NCI-H187 treated with DMSO at 0.1 percent for 48 hours (cell line): ENCODE data around the gene DQX1.
"Not testable (repeated sequence)": the region's sequence is repeated elsewhere in the genome, so short reads cannot be mapped to it uniquely, and the experiment has no call there.

ENCODE experiments used
- DNase-seq: peaks from one replicate; lab custom pipeline; 2025; lab: John Stamatoyannopoulos, UW

DQX1 gene

GRCh38 chr2:74525717-74526648 lies at the start of gene DQX1:
Gene DQX1, minus strand, starts transcription at chr2:74526231. Its CDS starts 502 bp downstream, at chr2:74525729.
- DNase-seq, result no peak

- DNase-seq, result no peak
These were observed 49.3 kb upstream of the DQX1 start for GRCh38 chr2:74575320-74575719.

- no peak for DNase-seq
These were observed 47.9 kb upstream of the DQX1 start for GRCh38 chr2:74573747-74574562.

- DNase-seq, result no peak
These were observed 46.3 kb upstream of the DQX1 start for GRCh38 chr2:74572178-74572925.

- no peak for DNase-seq
These were observed 45.0 kb upstream of the DQX1 start for GRCh38 chr2:74571058-74571457.

- DNase-seq, result no peak
These were observed 43.7 kb upstream of the DQX1 start for GRCh38 chr2:74569686-74570085.

- DNase-seq, result no peak
These were observed 41.9 kb upstream of the DQX1 start for GRCh38 chr2:74567881-74568280.

- DNase-seq, result no peak
These were observed 40.7 kb upstream of the DQX1 start for GRCh38 chr2:74566754-74567085.

- DNase-seq, result no peak
These were observed 40.2 kb upstream of the DQX1 start for GRCh38 chr2:74566076-74566753.

GRCh38 chr2:74564222-74564621 lies 38.2 kb upstream of the DQX1 start:
- DNase-seq, result no peak

- DNase-seq, result no peak
These were observed 36.2 kb upstream of the DQX1 start for GRCh38 chr2:74562126-74562775.

- DNase-seq, result not testable (repeated sequence)
These were observed 35.0 kb upstream of the DQX1 start for GRCh38 chr2:74561022-74561421.

GRCh38 chr2:74560591-74560990 lies 34.6 kb upstream of the DQX1 start:
- DNase-seq, result no peak

- no peak for DNase-seq
These were observed 33.9 kb upstream of the DQX1 start for GRCh38 chr2:74559912-74560311.

GRCh38 chr2:74558284-74559230 lies 32.5 kb upstream of the DQX1 start:
- DNase-seq, result no peak

- DNase-seq, result no peak
These were observed 30.9 kb upstream of the DQX1 start for GRCh38 chr2:74556831-74557370.

GRCh38 chr2:74556159-74556558 lies 30.1 kb upstream of the DQX1 start:
- DNase-seq, result no peak

- DNase-seq, result no peak
These were observed 29.6 kb upstream of the DQX1 start for GRCh38 chr2:74555610-74556103.

- no peak for DNase-seq
These were observed 28.9 kb upstream of the DQX1 start for GRCh38 chr2:74554820-74555531.
